Panc1 (cell line): ENCODE measurements around the gene DAB2IP.

Source experiments
- POLR2AphosphoS5 ChIP-seq: IDR thresholded peaks from 2 replicates; pipeline ENCODE4 v1.6.1; 2012; ENCODE audit warnings: mild to moderate bottlenecking, low read depth, low read length, moderate library complexity
- TF ChIP-seq, protein P1 (sequence below): fragments of 450-650 bp; IDR thresholded peaks from 2 replicates; pipeline ENCODE4 v1.5.1; 2017; ENCODE audit warnings: mild to moderate bottlenecking
- TF ChIP-seq, protein P2 (sequence below), 2 experiments: IDR thresholded peaks; 2 replicates each; pipeline ENCODE4 v1.6.1; 2011 to 2012; ENCODE audit warnings: low read depth in 2 of 2, control low read depth in 1 of 2, low read length in 1 of 2, mild to moderate bottlenecking in 1 of 2, moderate library complexity in 1 of 2; ENCODE audit not compliant: insufficient read depth in 1 of 2

DNA sequence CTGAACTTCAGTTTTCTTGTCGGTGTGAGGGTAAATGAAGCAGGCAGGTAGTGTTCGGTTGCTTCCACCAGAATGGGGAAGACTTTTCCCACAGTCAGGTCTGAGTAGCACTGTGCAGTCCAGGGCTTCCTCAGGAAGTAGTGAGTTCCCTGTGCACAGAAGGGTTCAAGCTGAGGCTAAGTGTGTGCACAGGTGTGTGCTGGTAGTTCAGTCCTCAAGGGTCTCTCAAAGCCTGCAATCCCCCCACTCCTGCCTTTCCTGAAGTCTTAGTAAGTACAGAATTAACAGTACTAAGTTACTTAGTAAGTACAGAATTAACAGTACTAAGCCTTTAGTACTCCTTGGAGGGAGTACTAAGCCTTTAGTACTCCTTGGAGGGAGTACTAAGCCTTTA, 1.4 kb downstream of the DAB2IP start:
- TF ChIP-seq, protein P1, sequence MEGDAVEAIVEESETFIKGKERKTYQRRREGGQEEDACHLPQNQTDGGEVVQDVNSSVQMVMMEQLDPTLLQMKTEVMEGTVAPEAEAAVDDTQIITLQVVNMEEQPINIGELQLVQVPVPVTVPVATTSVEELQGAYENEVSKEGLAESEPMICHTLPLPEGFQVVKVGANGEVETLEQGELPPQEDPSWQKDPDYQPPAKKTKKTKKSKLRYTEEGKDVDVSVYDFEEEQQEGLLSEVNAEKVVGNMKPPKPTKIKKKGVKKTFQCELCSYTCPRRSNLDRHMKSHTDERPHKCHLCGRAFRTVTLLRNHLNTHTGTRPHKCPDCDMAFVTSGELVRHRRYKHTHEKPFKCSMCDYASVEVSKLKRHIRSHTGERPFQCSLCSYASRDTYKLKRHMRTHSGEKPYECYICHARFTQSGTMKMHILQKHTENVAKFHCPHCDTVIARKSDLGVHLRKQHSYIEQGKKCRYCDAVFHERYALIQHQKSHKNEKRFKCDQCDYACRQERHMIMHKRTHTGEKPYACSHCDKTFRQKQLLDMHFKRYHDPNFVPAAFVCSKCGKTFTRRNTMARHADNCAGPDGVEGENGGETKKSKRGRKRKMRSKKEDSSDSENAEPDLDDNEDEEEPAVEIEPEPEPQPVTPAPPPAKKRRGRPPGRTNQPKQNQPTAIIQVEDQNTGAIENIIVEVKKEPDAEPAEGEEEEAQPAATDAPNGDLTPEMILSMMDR, result no peak
- TF ChIP-seq POLR2AphosphoS5, result no peak
- TF ChIP-seq, protein P2, sequence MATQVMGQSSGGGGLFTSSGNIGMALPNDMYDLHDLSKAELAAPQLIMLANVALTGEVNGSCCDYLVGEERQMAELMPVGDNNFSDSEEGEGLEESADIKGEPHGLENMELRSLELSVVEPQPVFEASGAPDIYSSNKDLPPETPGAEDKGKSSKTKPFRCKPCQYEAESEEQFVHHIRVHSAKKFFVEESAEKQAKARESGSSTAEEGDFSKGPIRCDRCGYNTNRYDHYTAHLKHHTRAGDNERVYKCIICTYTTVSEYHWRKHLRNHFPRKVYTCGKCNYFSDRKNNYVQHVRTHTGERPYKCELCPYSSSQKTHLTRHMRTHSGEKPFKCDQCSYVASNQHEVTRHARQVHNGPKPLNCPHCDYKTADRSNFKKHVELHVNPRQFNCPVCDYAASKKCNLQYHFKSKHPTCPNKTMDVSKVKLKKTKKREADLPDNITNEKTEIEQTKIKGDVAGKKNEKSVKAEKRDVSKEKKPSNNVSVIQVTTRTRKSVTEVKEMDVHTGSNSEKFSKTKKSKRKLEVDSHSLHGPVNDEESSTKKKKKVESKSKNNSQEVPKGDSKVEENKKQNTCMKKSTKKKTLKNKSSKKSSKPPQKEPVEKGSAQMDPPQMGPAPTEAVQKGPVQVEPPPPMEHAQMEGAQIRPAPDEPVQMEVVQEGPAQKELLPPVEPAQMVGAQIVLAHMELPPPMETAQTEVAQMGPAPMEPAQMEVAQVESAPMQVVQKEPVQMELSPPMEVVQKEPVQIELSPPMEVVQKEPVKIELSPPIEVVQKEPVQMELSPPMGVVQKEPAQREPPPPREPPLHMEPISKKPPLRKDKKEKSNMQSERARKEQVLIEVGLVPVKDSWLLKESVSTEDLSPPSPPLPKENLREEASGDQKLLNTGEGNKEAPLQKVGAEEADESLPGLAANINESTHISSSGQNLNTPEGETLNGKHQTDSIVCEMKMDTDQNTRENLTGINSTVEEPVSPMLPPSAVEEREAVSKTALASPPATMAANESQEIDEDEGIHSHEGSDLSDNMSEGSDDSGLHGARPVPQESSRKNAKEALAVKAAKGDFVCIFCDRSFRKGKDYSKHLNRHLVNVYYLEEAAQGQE (IDR thresholded peaks at IDR 0.05; ENCODE audit: insufficient read depth in 1 of 2, low read depth in 2 of 2, low read length in 1 of 2), result no peak
